HG03280 (cell line): Measurements from ENCODE around the gene ZNF397.

Source experiments
- ATAC-seq: cut with Tn5 transposase; IDR thresholded peaks from one replicate; pipeline ENCODE4 v1.9.1; 2021; ENCODE audit warnings: mild to moderate bottlenecking, moderate library complexity; ENCODE audit not compliant: unreplicated experiment

Gene ZNF397

DNA sequence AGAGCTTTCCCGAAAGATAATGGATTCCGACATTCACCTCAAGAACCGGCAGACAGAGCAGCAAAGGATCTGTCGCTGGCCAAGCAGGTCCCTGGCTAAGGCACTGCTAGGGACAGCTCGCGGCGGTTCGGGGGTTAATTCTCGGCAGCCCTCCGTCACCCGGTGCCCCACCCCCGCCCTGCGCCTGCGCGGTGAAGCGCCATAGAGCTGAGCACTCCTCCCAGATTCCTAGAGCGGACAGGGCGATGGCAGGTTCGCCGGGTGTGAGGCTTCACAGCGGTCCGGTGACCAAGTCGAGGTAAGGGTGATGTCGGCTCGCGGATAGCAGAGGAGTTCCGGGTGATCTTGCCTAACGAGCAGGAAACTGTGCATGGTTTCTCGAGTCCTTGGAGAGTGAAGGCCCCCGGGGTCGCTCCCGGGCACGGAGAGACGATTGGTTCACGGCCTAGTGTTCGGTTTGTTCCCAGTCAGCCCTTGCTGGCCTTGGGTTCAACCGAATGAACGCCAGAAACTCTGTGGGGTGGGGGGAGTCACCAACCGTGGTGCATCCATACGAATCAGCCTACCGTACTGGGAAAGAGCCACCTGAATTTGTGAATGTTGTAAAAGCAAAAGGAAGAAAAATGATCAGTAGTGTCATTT is 49.4 kb downstream of the ZNF397 start, which contains the start of gene ZSCAN30:
ZSCAN30 (minus strand) TSS at position 136 of the 642 bp plus-strand sequence. CDS start 25,877 bp downstream, outside the sequence.
- ATAC-seq = peak; percentile 92

DNA sequence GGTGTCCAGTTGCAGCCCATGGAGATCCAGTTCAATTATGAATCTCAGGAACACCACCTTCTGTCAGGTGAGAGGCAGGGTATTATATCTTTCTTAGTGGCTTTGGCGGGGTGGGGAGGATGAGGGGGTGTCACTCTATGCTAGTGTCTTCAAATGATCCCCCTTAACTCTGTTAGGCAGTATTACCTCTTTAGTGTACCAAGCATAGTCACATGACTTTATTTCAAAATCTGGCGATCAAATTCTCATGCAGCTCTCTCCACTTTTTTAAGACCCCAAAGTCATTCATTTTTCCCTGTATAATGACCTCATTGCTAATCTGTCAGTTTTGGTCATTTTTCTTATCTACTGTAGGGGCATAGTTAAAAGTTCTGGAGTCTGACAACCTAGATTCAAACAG is 50.3 kb downstream of the ZNF397 start:
- no peak for ATAC-seq

DNA sequence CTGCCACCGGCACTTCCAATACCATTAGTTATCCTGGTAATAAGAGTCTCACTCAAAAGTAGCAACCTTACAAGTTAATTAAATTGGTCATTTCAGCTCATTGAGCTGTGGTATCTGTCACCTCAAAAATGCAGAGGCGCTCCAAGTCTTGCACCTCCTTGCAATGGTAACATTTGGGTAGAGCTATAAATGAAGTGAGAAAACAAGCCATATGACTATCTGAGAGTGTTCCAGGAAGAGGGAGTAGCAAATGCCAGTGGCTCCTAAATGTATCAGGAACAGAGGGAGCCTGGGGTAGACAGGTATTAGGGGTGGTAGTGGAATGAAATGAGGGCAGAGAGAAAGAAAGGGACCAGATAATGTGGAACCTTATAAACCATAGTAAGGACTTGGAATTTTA is 55.2 kb downstream of the ZNF397 start:
- ATAC-seq = no peak

DNA sequence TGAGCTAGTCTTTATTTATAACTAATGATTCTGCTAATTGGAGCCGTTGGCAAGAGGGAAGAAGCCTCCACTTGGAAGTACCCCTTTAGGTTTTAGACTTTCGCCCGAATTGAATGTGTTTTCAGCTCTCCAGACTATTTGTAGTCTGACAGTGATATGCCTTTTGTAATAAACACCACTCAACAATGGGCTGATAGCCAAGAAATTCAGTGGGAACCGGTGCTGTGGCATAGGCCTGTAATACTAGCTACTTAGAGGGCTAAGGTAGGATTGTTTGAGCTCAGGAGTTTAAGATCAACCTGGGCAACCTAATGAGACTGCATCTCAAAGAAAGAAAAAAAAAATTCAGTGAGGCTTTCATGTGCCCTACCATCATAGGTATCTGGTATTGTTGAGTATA is 62.8 kb downstream of the ZNF397 start:
- no peak for ATAC-seq

DNA sequence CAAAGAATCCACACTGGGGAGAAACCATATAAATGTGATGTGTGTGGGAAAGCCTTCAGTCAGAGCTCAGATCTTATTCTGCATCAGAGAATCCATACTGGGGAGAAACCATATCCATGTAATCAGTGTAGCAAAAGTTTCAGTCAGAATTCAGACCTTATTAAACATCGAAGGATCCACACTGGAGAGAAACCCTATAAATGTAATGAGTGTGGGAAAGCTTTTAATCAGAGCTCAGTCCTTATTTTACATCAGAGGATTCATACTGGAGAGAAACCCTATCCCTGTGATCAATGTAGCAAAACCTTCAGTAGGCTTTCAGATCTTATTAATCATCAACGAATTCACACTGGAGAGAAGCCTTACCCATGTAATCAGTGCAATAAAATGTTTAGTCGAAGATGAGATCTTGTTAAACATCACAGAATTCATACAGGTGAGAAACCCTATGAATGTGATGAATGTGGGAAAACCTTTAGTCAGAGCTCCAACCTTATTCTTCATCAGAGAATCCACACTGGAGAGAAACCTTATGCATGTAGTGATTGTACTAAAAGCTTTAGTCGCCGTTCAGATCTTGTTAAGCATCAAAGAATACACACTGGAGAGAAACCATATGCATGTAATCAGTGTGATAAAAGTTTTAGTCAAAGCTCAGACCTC is 65.9 kb downstream of the ZNF397 start:
- no peak for ATAC-seq
